Lower leg skin (tissue), 4 donors: ENCODE results near the gene TNFSF10. TPM values are rescaled to one million over a fixed set of nuclear protein-coding genes. Genes with fewer than 3 reads are reported as not detected.
"Not testable (repeated sequence)": the region's sequence is repeated elsewhere in the genome, so short reads cannot be mapped to it uniquely, and the experiment has no call there.

Source experiments
- DNase-seq, 2 donors: peaks; one replicate each; pipeline ENCODE4 v3.0.0-alpha.2; 2019; ENCODE audit warnings: low spot score in 2 of 2
- H3K4me3 ChIP-seq: fragments of 200-600 bp; sonication (generic); 2 replicates; pipeline ENCODE4 v1.5.1; 2017; ENCODE audit warnings: mild to moderate bottlenecking, low read depth; ENCODE audit not compliant: poor library complexity, severe bottlenecking
- POLR2A ChIP-seq, 2 donors: fragments of 450-650 bp; IDR thresholded peaks; one replicate each; pipeline ENCODE4 v1.6.1; 2016 to 2017; ENCODE audit warnings: antibody characterized with exemption in 2 of 2, mild to moderate bottlenecking in 1 of 2, moderate library complexity in 1 of 2
- WGBS, 2 donors: methylation state at CpG; one replicate each; pipeline ENCODE4 v1.1.5; 2018; 5-methylcytosine and 5-hydroxymethylcytosine counted together
- intact Hi-C: fragments of 100-400 bp; cut with DNase I; formaldehyde crosslinking; loops from one replicate; pipeline ENCODE4 v1.15.0; 2023; ENCODE audit warnings: low total_unique reads
- total RNA-seq, 4 donors: library from RNA; depleted of rRNA; stranded (reverse); fragments of >200 nt; gene quantifications; one replicate each; pipeline ENCODE4 v1.1.0, GENCODE V29; 2016
- TF ChIP-seq, protein P1 (sequence below), 3 donors: fragments of 450-650 bp; IDR thresholded peaks; one replicate each; pipeline ENCODE4 v1.5.1; 2016; ENCODE audit warnings: antibody characterized with exemption in 3 of 3, mild to moderate bottlenecking in 3 of 3, moderate library complexity in 2 of 3

The TNFSF10 gene
- total RNA-seq, 4 donors from 2014 or later = 57.5 to 75.2 (median 68.4) TPM

DNA sequence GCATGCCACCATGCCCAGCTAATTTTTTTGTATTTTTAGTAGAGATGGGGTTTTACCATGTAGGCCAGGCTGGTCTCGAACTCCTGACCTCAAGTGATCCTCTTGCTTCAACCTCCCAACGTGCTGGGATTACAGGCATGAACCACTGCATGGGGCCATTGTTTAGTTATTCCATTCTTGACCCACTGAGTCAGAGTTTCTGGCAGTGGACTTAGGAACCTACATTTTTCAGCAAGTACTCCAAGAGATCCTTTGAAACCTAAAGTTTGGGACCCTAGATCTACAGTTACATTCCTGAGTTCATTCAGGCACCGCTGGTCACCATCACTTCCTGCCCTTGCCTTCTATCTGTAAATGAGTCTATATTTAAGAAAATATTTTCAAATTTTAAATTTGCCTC is 1.4 kb upstream of the TNFSF10 start:
- TF ChIP-seq, protein P1, sequence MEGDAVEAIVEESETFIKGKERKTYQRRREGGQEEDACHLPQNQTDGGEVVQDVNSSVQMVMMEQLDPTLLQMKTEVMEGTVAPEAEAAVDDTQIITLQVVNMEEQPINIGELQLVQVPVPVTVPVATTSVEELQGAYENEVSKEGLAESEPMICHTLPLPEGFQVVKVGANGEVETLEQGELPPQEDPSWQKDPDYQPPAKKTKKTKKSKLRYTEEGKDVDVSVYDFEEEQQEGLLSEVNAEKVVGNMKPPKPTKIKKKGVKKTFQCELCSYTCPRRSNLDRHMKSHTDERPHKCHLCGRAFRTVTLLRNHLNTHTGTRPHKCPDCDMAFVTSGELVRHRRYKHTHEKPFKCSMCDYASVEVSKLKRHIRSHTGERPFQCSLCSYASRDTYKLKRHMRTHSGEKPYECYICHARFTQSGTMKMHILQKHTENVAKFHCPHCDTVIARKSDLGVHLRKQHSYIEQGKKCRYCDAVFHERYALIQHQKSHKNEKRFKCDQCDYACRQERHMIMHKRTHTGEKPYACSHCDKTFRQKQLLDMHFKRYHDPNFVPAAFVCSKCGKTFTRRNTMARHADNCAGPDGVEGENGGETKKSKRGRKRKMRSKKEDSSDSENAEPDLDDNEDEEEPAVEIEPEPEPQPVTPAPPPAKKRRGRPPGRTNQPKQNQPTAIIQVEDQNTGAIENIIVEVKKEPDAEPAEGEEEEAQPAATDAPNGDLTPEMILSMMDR (IDR thresholded peaks at IDR 0.05) = no peak
- no peak for TF ChIP-seq POLR2A (IDR thresholded peaks at IDR 0.05)
- intact Hi-C loops = no loop called here
- no peak overlapping the region for H3K4me3 ChIP-seq
- 82 to 86% methylated on average over 3 of the region's 3 CpGs for WGBS, 2 donors
- DNase-seq = no peak

DNA sequence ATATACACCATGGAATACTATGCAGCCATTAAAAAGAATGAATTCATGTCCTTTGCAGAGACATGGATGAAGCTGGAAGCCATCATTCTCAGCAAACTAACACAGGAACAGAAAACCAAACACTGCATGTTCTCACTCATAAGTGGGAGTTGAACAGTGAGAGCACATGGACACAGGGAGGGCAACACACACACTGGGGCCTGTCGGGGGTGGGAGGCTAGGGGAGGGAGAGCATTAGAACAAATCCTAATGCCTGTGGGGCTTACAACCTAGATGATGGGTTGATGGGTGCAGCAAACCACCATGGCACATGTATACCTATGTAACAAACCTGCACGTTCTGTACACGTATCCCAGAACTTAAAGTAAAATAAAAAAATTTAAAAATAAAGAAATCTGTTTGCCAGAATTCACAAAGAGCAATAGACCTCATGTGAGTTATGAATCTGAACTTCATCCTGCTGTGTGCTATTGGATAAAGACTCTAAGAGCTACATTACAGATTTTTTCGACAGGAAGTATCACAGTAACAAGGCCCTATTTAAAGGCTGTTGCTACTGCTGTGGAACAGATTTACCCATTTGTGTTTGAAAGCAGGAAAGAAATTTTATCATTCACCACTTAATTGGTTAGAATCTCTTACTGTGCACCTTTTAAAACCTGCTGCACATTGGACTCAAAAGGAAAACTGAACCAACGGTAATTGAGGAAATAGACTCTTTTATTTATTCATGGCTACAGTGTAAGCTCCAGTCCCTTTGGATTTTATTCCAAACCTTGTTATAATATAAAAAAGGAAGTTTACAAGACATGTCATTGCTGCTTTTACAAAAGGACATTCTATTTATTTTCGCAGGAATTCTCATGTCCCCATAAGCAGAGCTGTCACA is 1.1 kb downstream of the TNFSF10 start:
- DNase-seq, intact Hi-C loops: not testable (repeated sequence)
- peak overlapping the region; percentile 5 for H3K4me3 ChIP-seq
- WGBS, 2 donors = 28 to 32% methylated on average over 6 of the region's 6 CpGs

DNA sequence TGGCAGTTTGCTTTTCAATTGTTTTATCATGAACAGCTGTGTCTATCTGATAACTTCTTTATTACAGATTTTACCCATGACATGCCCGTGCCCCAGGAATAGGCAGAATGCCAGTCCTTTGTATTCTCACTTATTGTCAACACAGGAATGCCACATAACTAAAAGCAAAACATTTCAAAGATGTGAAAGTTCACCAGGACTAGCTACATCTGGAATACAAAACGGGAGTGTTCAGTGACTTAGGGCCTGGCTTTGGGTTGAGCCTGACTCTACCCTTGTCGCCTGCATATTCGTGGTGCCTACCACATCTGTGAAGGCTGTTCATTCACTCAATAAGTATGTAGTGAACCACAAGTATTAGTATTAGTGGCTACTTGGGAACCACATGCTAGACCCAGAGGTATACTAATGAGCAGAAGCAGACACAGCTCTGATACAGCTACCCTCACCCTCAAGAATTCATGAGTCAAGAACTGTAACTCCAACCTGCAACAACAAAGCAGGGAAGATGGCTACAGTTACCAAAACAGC is 2.9 kb downstream of the TNFSF10 start:
- WGBS, 2 donors = 26 to 45% methylated on average over 4 of the region's 4 CpGs
- no peak for TF ChIP-seq POLR2A (IDR thresholded peaks at IDR 0.05)
- TF ChIP-seq, protein P1 (IDR thresholded peaks at IDR 0.05) = no peak
- DNase-seq = no peak
- H3K4me3 ChIP-seq = no peak overlapping the region
- intact Hi-C loops = no loop called here

DNA sequence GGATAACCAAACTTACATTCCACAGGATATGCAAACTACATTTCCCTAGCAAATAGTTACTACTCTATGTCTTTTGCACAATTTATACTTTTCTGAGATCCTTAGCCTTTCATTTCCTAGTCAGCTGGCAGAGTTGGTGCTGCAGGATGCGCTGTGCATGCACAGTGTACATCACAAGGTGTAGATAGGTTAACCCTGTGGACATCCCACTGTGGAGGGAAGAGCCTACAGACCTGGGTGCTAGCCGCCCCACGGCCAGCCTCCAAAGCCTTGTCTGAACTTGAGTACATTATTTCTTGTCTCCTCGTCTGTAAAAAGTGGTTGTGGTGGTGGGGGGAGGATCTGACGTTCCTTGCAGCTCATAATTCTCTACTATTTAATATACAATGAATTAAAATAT is 3.5 kb downstream of the TNFSF10 start:
- TF ChIP-seq POLR2A (IDR thresholded peaks at IDR 0.05) = no peak
- TF ChIP-seq, protein P1 (IDR thresholded peaks at IDR 0.05) = no peak
- no peak overlapping the region for H3K4me3 ChIP-seq
- DNase-seq = no peak
- intact Hi-C loops = no loop called here
- WGBS, 2 donors = 40 to 43% methylated on average over 5 of the region's 5 CpGs

DNA sequence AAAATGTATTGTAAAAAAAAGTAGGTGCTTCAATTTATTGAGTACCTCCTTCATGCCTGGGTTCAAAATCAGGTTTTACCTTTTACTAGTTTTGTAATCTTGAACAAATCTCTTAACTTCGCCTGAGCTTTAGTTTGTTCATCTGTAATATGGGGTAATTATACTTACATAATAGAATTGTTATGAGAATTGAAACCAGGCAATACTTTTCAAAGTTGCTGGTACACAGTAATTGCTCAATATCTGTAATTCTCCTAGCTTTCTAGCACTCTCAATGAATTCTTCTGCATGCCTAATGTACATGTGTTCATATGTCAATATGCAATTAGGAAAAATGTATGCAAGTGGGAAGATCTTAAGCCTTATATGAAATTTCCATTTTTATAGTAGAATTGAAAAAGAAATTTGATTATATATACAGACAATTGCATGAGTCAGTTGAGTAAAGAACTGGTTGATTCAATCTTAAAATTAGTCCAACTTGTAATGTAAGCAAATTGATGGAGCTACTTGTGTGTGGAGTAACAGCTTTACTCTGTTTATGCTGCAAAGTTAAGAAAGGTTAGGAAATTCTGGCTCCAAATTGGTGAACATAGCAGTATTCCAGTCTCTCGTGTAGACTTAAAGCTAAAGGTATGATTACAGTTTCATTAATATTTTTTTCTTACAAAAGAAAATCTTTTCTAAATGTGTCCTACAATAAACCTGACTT is 4.1 kb downstream of the TNFSF10 start:
- H3K4me3 ChIP-seq = no peak overlapping the region
- intact Hi-C loops = no loop called here
- 45 to 55% methylated on average over 2 of the region's 2 CpGs for WGBS, 2 donors
- TF ChIP-seq, protein P1 (IDR thresholded peaks at IDR 0.05) = no peak
- TF ChIP-seq POLR2A (IDR thresholded peaks at IDR 0.05) = no peak
- no peak for DNase-seq

DNA sequence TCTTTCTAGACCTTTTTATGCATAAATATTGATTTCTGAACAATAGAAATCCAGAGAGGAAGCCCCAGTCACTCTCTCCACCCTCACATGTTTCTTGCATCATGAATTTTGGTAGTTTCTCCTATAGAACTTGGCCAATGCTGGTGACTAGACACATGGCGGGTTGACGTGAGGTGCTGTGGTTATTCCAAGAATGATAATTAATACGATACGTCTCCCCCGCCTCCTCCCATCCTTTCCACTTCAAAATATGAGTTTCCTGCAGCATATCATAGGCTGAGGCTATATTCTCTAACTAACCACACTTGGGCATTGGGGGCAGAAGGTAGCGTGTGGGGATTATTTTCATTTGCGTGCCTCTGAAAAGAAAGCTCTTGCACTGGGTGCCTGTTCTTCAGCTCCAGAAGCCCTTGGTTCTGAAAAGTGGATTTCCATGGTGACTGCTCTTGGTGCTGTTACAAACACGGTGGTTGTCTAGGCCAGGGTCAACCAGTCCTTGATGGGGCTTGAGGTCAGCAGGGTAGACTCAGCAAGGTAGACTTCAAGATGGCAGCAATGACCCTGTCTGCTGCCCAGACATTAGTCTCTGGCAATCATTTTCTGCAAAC is 5.3 kb downstream of the TNFSF10 start:
- no peak overlapping the region for H3K4me3 ChIP-seq

More for the DNA sequence above, 5.3 kb downstream of the TNFSF10 start:
- WGBS, 2 donors = 38 to 47% methylated on average over 8 of the region's 8 CpGs
- intact Hi-C loops = no loop called here
- DNase-seq = no peak
- TF ChIP-seq POLR2A (IDR thresholded peaks at IDR 0.05) = no peak
- TF ChIP-seq, protein P1 (IDR thresholded peaks at IDR 0.05) = no peak
